DMS114 treated with DMSO at 0.1 percent for 48 hours (cell line): ENCODE measurements around the gene ITPRID2.

Source experiments
- DNase-seq: peaks from one replicate; lab custom pipeline; 2025; ENCODE audit not compliant: unreplicated experiment; lab: John Stamatoyannopoulos, UW

ITPRID2 gene

DNA sequence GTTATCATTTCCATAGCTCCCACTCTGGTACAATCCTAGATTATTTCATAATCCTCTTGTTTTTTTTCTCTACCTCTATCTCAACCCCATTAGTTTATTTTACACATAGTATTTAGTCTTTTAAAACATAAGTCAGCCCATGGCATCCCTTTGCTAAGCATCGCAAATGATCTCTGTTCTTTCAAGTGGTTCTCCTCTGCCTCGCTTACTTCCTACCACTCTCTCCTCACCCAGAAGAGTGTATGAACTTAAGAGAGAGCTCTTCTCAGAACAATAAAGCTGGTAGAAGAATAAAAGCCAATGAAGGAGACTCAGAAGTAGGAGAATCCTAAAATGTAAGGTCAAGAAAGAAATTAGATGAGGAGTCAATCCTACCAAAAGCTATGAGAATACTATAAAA is 12.2 kb upstream of the ITPRID2 start:
- no peak for DNase-seq

GRCh38 chr2:181882246-181883020 is 9.1 kb upstream of the ITPRID2 start:
- DNase-seq = no peak

DNA sequence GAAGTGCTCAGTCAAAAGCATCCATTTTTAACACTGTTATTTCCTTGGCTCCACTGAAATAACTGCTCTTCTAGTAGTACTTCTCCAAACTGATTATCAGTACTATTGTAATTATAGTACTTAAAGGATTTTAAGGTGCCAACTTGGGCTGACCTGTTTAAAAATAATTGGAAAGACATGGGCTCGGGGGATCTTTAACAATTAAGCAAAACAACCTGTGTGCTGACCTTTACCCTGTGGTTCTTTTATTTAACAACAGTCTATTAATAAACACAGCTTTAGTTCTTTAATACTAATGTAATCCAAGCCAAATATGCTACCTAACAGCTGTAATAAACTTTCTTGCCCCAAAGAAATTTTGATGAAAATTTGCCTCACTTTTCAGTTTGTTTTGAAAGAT is 6.9 kb upstream of the ITPRID2 start:
- DNase-seq = no peak

DNA sequence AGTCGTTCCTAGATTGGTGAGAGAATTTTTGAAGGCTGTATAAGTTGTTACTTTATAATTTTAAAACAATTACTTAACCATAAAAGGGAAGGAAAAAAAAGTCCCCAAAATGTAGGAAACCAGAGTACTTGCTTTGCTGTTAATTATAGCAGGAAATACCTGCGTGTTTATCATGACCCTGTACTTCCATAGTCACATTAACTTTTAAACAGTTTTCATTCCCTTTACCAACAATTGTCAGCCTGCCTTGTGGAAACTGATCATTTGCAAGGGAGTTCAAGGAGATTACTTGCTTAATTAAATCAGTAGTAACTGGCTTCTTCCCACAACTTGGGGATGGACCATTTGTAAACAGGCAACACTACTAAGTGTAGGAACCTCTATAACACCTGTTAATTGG is 6.4 kb upstream of the ITPRID2 start:
- DNase-seq = no peak

GRCh38 chr2:181886192-181886591 is 5.3 kb upstream of the ITPRID2 start:
- DNase-seq = no peak

DNA sequence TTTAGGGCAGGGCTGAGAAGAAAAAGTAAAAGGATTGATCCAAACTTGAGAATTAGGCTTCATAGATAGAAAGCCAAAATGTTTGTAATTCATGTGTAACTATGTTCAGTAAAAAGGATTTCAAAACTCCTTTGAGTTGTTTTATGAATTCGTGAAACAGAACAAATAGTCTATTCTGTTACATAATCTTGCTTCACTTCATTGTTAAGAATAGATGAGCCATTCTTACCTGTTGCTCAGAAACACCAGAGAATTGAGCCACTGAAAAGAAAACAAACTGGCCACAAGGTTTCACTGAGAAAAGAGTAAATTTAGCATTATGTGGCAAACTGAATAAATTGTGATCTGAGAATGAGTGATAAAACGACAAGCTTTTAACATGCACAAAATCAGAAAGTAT is 4.5 kb upstream of the ITPRID2 start:
- no peak for DNase-seq

DNA sequence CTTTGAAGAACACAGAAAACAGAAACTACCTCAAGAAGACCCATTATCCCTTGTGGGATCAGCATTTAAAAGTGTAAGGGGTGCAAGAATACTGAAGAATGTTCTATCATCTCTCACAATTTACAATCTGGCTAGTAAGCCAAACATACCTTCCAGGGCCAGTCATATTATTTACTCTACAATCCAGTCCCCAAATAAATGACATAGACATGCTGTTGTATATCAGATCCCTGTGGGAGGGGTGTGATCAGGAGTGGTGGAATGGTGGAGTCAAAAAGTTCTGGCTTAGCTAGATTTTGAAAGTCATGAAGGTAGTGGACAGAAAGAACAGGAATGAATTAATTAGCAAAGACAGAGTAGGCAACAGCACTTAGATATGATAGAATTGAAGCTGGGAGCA is 1.8 kb upstream of the ITPRID2 start:
- no peak for DNase-seq

DNA sequence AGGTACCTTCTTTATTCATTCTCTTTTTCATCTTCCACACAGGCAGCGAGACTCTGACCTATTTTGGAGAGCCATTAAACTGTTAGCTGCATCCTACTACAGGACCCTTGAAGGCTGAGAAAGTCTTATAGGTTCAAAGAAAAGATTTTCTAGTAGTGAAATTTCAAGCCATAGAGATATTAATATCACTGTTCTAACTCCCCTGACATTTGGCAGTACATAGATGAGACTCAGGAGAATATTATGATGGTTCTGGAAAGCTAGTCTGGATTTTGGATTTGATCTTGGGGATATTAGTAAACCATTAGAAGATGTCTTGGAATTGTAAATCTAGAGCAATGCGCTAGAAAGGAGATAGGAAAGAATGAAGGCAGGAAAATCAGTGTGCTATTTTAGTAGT is 1.3 kb upstream of the ITPRID2 start:
- DNase-seq = no peak

DNA sequence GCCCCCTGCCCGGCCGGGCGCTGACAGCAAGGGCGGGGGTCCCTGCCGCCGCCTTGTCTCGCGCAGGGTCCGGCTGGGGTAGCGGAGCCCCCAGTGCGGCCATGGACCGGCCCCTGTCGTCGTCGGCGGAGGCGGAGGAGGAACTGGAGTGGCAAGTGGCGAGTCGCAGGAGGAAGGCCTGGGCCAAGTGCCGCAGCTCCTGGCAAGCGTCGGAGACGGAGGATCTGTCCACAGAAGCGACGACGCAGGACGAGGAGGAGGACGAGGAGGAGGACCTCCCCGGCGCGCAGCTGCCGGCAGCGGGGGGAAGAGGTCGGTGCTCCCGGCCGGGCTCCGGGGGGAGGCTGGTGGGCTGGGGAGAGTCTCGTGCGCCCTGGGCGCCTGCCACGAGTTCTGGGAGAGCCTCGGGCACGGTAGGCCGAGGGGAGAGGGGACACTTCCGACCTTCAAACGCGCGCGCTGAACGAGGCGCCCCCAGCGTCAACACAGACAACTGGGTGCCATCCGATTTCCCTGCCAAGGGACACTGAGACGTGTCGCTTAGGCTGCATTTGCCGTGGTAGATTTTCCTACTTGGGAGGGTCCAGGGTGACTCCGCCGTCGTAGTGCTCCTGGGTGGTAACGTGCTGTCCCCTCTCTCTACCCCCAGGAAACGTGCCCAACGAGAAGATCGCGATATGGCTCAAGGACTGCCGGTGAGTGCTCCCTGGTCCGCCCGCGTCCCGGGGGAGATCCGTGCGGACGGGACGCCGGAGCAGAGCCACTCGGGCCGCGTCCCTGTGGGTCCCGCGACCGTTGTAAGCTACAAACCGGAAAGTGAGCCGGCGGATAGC is 652 bp downstream of the ITPRID2 start:
- DNase-seq = peak; percentile 15

GRCh38 chr2:181892799-181893435 is 1.4 kb downstream of the ITPRID2 start:
- DNase-seq = no peak

DNA sequence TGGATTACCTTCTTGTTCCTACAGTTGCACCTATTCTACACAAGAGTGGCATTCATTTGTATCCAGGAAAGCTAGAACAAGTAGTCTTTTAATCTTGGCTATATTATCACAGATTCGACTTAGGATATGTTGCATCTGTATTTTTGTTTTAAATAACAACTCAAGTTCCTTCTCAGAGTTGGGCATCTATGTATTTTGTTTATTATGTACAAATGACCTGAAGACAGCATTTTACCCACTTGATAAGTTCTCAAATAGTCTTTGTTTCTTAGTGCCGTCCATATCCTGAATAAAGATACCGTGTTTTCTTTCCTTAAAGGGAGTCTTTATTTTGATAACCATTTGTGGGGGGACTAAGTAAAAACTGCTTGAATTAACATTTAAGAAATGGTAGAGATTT is 2.9 kb downstream of the ITPRID2 start:
- no peak for DNase-seq

DNA sequence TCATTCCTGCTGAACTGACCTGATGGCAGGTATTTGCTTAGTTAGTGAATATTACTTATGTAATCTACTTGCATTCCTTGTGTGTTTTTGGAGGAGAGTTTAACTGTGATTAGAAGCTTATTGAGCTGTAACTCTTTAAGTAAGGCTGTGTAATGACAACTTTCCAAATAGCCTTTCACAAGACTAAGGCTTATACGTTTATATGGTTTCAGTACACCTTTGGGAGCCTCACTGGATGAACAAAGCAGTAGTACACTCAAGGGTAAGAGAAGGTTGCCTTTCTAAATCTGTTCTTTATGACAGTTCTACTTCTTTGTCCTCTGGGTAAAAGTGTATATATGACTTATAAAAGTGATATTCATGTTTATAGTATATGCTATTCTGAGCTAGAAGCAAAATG is 4.3 kb downstream of the ITPRID2 start:
- no peak for DNase-seq

DNA sequence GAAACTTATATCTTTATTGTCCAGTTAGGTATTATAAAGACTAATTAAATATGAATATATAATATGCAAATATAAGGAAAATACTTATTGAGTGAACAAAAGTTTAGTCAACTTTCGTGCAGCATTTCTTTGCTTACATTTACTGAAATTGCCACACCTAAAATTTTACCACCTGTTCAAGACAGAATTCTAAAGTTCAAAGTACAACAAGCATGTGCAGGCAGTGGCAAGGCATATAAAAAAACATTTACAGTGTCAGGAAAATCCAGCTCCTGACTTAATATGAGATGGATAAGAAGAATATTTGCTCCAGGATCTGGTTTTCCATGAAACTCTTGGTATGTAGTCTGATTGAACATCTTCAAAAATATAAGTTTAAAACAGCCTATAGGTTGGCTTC is 4.8 kb downstream of the ITPRID2 start:
- no peak for DNase-seq

GRCh38 chr2:181900007-181900651 is 8.6 kb downstream of the ITPRID2 start:
- no peak for DNase-seq

DNA sequence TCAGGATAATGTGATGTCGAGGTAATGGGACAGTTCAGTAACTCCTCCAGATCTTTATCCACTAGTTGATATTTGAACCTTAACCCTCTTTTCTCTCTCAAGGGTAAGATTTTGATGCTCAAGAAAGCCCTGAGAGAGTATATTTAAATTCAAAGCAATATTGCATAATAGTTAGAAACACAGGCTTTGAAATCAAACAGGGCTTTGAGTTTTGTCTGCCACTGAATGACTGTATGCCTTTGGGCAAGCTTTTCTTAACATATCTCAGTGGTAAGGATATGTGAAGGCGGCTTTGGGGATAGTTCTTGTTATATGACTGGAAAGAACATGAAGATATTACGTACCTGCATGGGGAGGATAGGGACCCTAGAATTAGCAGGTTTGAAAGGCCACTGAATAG is 11.1 kb downstream of the ITPRID2 start:
- DNase-seq = no peak

DNA sequence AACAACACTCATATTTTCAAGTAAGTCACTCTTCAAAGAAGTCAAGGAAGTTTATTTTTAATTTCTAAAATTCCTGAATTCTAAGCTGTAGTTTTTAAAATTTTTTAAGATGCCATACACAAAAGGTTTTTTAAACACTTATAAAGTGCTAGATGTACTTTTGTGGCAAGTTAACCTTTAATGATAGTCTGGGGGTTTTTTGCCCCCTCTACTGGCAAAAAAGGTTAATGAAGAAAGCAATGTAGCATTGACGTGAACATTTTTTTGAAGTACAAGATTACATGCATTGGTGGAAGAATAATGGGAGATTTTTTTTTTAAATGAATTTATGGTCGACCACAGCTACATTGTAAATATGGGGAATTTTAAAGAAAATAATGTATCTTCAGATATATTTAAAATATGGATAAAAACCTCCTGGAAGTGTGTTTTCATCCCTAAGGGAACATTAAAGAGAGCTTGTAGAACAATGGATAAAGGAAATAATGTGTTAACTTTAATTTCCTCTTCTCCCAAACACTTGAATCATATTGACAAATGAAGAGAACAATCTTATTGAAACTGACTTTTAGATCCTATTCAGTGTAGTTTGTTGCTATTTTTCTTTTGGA is 12.6 kb downstream of the ITPRID2 start:
- peak; percentile 20 for DNase-seq

DNA sequence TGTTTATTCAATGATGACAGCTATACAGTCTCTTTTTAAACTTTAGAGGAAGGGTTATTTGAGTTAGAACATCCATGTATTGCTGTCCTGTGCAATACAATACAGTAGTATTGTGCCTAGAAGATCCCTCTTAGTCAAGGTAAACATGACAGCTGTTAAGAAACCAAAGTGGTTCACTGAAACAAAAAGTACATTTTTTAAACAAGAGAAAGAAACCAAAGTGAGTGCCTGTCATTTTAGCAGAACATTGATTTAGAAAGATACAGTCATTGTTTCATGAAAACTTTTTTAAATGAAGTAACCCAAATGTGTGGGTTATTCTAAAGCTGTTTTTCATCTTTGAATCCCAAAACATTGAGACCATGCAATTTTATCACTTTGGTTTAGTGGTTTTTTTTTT is 15.5 kb downstream of the ITPRID2 start:
- DNase-seq = no peak

DNA sequence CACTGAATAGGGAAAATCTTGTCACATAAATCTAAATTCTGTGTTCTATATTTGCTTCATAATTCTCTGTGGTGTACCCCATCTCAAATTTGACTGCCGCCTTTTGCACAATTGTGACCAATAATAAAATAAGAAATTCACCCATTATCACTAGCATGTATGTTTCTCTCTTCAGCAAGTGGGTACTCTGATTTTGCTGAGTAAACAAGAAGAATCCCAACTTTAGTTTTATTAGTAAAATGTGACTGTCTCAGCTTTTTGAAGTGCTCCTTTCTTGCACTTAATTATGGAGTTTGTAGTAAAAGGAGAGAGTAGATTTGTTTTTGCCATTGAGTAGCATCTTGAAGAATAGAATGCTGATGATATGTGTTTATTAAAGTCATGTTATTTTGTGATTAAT is 16.1 kb downstream of the ITPRID2 start:
- no peak for DNase-seq

DNA sequence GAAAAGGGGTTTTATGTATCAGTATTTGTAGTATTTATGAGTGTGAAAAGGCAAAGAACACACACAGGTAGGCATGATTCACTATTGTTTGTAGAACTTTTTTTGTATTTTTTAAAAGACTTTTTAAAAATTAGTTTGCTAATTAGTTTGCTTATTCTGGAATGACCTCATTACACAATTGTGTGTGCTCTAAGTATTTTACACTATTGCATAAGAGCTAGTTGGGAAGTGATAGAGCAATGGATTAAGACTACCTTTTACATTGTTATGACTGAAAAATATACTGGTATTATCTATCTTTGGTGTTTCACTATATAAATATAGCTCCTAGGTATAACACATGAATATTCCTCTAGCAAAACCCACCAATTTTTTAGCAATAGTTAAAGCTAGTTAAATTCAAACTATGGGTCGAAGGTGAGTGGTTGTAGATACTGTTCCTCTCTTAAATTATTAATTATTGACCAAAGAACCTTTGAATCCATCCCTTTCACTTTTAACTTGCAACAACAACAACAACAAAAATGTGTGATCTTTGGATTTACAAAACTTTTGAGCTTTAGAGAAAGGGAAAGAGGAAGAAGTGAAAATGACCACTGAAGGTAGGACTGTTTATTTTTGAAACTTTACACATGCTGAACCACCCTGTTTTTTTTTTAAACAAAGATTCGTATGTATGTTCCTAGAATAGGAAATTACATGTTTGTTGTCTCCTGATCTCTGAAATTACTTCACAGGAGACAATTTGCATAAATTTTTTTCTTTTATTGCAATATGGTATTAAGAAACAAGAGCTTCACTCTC is 18.7 kb downstream of the ITPRID2 start:
- no peak for DNase-seq

GRCh38 chr2:181911830-181912229 is 20.3 kb downstream of the ITPRID2 start:
- DNase-seq = no peak
